Prostate gland (tissue), 2 donors: ENCODE measurements around the gene KIDINS220. TPM values are rescaled to one million over a fixed set of nuclear protein-coding genes. Genes with fewer than 3 reads are reported as not detected.

Experiments
- DNase-seq: peaks from one replicate; pipeline ENCODE4 v3.0.0-alpha.2; 2019; ENCODE audit warnings: low spot score
- H3K27ac ChIP-seq, 2 donors: fragments of 200-600 bp; sonication (generic); 2 replicates each; pipeline ENCODE4 v1.5.1; 2017 to 2019
- H3K27me3 ChIP-seq: fragments of 200-600 bp; sonication (generic); replicated peaks from 2 replicates; pipeline ENCODE4 v1.5.1; 2019; ENCODE audit not compliant: insufficient read depth
- H3K36me3 ChIP-seq, 2 donors: fragments of 200-600 bp; sonication (generic); 1 replicate in 1 of 2; 2 replicates in 1 of 2; pipeline versions ENCODE4 v1.5.1 to v1.8.1; 2017 to 2019
- H3K4me1 ChIP-seq: fragments of 200-600 bp; sonication (generic); replicated peaks from 2 replicates; pipeline ENCODE4 v1.5.1; 2019
- H3K4me3 ChIP-seq, 2 donors: fragments of 200-600 bp; sonication (generic); 2 replicates each; pipeline ENCODE4 v1.5.1; 2017 to 2019
- H3K9me3 ChIP-seq: fragments of 200-600 bp; sonication (generic); 2 replicates; pipeline ENCODE4 v1.5.1; 2017
- POLR2A ChIP-seq: fragments of 450-650 bp; IDR thresholded peaks from one replicate; pipeline ENCODE4 v1.6.1; 2016; ENCODE audit warnings: antibody characterized with exemption, mild to moderate bottlenecking
- POLR2AphosphoS5 ChIP-seq: sonication (generic); formaldehyde crosslinking; IDR thresholded peaks from one replicate; pipeline ENCODE4 v1.6.1; 2017; ENCODE audit warnings: antibody characterized with exemption
- WGBS: methylation state at CpG from one replicate; pipeline ENCODE4 v1.1.5; 2018; 5-methylcytosine and 5-hydroxymethylcytosine counted together
- intact Hi-C: fragments of 100-400 bp; cut with DNase I; formaldehyde crosslinking; loops from one replicate; pipeline ENCODE4 v1.14.2; 2022
- total RNA-seq, 2 donors: library from RNA; depleted of rRNA; stranded (reverse); fragments of >200 nt; gene quantifications; one replicate each; pipeline ENCODE4 v1.1.0, GENCODE V29; 2016
- TF ChIP-seq, protein P1 (sequence below), 4 experiments: fragments of 200-600 bp in 2 of 4; fragments of 450-650 bp in 2 of 4; sonication (generic) in 2 of 4; IDR thresholded peaks; 1 replicate in 3 of 4; 2 replicates in 1 of 4; pipeline ENCODE4 v1.5.1; 2016 to 2019; ENCODE audit warnings: antibody characterized with exemption in 4 of 4, mild to moderate bottlenecking in 2 of 4, moderate library complexity in 2 of 4

KIDINS220 gene
- total RNA-seq, 2 donors from 2014 or later: 46.2 to 84.5 TPM

DNA sequence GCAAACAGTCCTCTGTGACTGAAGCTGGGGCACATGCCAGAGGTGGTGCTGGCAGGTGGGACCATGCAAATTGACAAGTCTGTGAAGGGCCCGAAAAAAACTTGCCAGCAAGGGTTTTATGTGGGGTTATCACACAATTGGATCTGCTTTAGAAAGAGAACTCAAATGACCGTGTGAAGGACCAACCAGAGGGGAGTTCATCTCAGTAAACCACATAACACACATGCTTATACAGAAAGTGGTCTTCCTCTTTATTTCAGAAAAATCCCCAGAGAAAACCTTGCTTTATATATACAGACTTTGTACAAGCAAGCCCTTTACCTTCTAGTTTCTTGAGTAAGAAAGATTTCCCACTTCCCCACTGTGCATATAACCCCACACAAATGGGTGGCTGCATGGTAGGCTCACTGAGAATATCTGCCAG, 46.7 kb downstream of the KIDINS220 start:
- intact Hi-C loops: no loop called here
- Histone ChIP-seq H3K27ac (no peak overlapping the region), H3K4me1 (no peaks in the 10 kb centered on the region), H3K4me3 (no peak overlapping the region), H3K9me3 (no peaks in the 10 kb centered on the region), H3K27me3 (no peaks in the 10 kb centered on the region), H3K36me3 (no peaks in the 10 kb centered on the region)
- no peak for DNase-seq
- TF ChIP-seq, protein P1, sequence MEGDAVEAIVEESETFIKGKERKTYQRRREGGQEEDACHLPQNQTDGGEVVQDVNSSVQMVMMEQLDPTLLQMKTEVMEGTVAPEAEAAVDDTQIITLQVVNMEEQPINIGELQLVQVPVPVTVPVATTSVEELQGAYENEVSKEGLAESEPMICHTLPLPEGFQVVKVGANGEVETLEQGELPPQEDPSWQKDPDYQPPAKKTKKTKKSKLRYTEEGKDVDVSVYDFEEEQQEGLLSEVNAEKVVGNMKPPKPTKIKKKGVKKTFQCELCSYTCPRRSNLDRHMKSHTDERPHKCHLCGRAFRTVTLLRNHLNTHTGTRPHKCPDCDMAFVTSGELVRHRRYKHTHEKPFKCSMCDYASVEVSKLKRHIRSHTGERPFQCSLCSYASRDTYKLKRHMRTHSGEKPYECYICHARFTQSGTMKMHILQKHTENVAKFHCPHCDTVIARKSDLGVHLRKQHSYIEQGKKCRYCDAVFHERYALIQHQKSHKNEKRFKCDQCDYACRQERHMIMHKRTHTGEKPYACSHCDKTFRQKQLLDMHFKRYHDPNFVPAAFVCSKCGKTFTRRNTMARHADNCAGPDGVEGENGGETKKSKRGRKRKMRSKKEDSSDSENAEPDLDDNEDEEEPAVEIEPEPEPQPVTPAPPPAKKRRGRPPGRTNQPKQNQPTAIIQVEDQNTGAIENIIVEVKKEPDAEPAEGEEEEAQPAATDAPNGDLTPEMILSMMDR (IDR thresholded peaks at IDR 0.05): no peak
- WGBS: 33% methylated on average over 2 of the region's 2 CpGs

DNA sequence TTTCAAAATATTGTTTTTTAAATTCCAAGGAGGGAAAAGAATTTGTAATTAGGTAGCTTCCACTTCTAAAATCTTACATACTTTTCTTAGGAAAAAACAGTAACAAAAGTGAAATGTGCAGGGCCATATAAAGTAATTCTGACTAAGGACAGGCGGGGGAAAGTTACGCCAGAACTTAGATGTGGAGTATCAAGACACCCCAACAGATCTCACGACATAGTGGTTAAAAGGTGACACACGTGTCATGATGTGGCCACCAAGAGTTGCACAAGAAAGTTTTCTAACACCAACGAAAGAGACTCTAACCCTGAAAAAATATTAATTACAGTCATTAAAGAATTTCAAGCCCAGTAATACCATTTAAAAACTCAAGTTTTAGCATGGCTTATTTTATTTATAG, 51.0 kb downstream of the KIDINS220 start:
- no peak for DNase-seq
- no peak overlapping the region for H3K27ac ChIP-seq
- no peaks in the 10 kb centered on the region for H3K27me3 ChIP-seq
- no peaks in the 10 kb centered on the region for H3K4me1 ChIP-seq
- intact Hi-C loops: no loop called here
- H3K36me3 ChIP-seq: no peaks in the 10 kb centered on the region
- no peaks in the 10 kb centered on the region for H3K9me3 ChIP-seq
- no peak overlapping the region for H3K4me3 ChIP-seq
- TF ChIP-seq POLR2A (no peak), POLR2AphosphoS5 (no peak)
- TF ChIP-seq, protein P1 (IDR thresholded peaks at IDR 0.05): no peak
- WGBS: 90% methylated on average over 5 of the region's 5 CpGs

DNA sequence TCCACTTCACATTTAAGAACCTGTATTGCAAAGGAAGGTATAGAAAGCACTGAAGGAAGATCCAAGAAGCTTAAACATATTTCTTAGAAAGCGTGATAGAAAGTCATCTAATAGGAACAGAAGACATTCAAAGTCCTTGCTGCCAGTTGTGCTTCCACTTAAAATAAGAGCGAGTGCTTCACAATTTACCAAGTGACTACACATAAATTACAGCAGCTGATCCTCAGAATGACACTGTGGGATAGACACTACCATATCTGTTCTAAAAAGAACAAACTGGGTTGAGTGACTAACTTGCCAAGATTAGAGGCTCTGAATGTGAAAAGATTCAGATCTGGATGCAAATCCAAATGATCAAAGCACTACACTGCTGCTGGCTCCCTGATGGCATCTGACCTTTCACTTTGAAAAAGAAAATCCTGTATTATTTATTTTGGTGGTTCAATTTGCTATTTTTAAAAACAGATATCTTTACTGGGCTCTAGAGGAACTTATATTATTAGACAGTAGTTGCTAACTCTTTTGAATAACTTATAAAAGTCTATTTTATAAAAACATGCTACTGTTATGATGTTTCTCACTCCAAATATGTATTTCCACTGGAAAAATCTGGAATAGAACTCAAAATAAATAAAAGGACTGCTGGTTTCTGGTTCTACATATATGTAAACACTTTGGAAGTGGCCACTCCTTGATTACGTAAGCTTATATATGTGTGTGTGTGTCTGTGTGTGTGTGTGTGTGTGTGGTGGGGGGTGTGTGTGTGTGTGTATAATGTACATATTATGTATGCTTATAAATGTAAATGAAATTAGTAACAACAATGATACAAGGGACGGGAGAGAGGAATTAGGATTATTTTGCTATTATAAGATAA, 57.4 kb downstream of the KIDINS220 start:
- TF ChIP-seq POLR2A (no peak), POLR2AphosphoS5 (no peak)
- TF ChIP-seq, protein P1 (IDR thresholded peaks at IDR 0.05): no peak
- 92% methylated on average over 4 of the region's 4 CpGs for WGBS

DNA sequence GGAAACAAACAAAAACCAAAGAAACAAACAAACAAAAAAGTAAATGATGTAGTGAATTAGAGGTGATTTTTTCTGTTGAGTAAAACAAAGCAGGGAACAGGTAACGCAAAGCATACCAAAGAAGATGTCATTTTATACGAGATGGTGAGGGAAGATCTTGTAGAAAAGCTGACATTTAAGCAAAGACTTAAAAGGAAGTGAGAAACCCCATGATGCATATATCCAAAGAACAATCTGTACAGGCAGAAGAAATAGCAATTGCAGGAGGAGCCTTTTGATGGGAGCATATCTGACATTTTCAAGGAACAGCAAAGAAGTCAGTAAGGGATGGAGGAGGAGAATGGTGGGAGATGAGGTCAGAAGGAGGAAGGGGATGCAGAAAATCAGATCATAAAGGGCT, 63.0 kb downstream of the KIDINS220 start:
- whole genome bisulfite sequencing: 89% methylated on average over 2 of the region's 2 CpGs
- no peaks in the 10 kb centered on the region for H3K36me3 ChIP-seq
- TF ChIP-seq POLR2A: no peak
- TF ChIP-seq POLR2AphosphoS5: no peak
- TF ChIP-seq, protein P1 (IDR thresholded peaks at IDR 0.05): no peak

More for the DNA sequence above, 57.4 kb downstream of the KIDINS220 start:
- Histone ChIP-seq H3K36me3 (no peaks in the 10 kb centered on the region), H3K9me3 (no peaks in the 10 kb centered on the region), H3K27ac (no peak overlapping the region), H3K4me3 (no peak overlapping the region), H3K27me3 (no peaks in the 10 kb centered on the region), H3K4me1 (no peaks in the 10 kb centered on the region)
- intact Hi-C loops: no loop called here
- no peak for DNase-seq

DNA sequence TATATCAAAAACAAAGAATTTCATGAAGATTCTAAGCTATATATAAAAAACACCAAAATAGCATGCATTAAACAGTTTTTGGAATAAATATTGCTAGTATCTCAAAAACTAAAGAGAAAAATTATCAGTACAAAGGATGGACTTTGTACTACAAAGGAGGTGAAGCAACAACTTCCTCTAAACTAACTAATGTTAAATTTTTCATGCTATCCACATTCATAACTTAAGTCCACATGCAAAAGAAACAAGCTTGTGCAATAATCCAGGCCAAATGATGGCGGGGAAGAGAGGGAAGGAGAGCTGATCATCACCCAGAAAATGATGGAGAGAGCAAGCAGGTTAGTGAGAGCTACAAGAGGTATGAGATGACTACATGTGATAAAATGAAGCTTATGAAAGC, 70.1 kb downstream of the KIDINS220 start:
- Histone ChIP-seq H3K9me3 (no peaks in the 10 kb centered on the region), H3K27ac (no peak overlapping the region), H3K4me1 (no peaks in the 10 kb centered on the region), H3K36me3 (no peaks in the 10 kb centered on the region), H3K4me3 (no peak overlapping the region), H3K27me3 (no peaks in the 10 kb centered on the region)
- intact Hi-C loops: loop anchor here (10.0 kb wide), 2 partner anchors 1333 to 1673 kb away; no protein-coding TSS in a partner anchor
- TF ChIP-seq, protein P1 (IDR thresholded peaks at IDR 0.05): no peak
- no peak for TF ChIP-seq POLR2AphosphoS5
- 94% methylated on average over 1 of the region's 1 CpG for WGBS
- DNase-seq: no peak

More for the DNA sequence above, 63.0 kb downstream of the KIDINS220 start:
- H3K4me3 ChIP-seq: no peak overlapping the region
- intact Hi-C loops: no loop called here
- no peaks in the 10 kb centered on the region for H3K27me3 ChIP-seq
- H3K4me1 ChIP-seq: no peaks in the 10 kb centered on the region
- no peaks in the 10 kb centered on the region for H3K9me3 ChIP-seq
- DNase-seq: no peak
- H3K27ac ChIP-seq: no peak overlapping the region
